HCT116 (cell line): ENCODE measurements around the gene ENTPD5.

Experiments used
- ATF3 ChIP-seq: IDR thresholded peaks from 2 replicates; pipeline ENCODE4 v1.6.1; 2012
- CBX3 ChIP-seq: IDR thresholded peaks from 2 replicates; pipeline ENCODE4 v1.6.1; 2012; ENCODE audit warnings: low read depth
- CTCF ChIP-seq, 3 experiments: fragments of 200-600 bp in 1 of 3; sonication (generic) in 1 of 3; IDR thresholded peaks in 2 of 3; conservative IDR thresholded peaks in 1 of 3; 2 replicates each; pipeline ENCODE4 v1.5.1; 2012 to 2017; ENCODE audit warnings: low read depth in 2 of 3, low read length in 2 of 3, antibody characterized with exemption in 1 of 3, borderline replicate concordance in 1 of 3, control low read depth in 1 of 3, mild to moderate bottlenecking in 1 of 3, mixed read lengths in 1 of 3, mixed run types in 1 of 3, moderate library complexity in 1 of 3; ENCODE audit not compliant: insufficient read depth in 1 of 3
- EGR1 ChIP-seq: IDR thresholded peaks from 2 replicates; pipeline ENCODE4 v1.6.1; 2012; ENCODE audit warnings: low read depth
- EZH2phosphoT487 ChIP-seq: fragments of 200-600 bp; IDR thresholded peaks from 2 replicates; pipeline ENCODE4 v1.6.1; 2018; ENCODE audit warnings: antibody characterized with exemption, borderline replicate concordance
- JUND ChIP-seq: IDR thresholded peaks from 2 replicates; pipeline ENCODE4 v1.6.1; 2012
- POLR2A ChIP-seq: IDR thresholded peaks from 2 replicates; pipeline ENCODE4 v1.7.0; 2011; ENCODE audit warnings: borderline replicate concordance; ENCODE audit not compliant: insufficient read depth, insufficient read length; ENCODE audit errors: extremely low read depth
- POLR2AphosphoS5 ChIP-seq: IDR thresholded peaks from 2 replicates; pipeline ENCODE4 v1.6.1; 2011; ENCODE audit warnings: mild to moderate bottlenecking, low read depth, low read length, moderate library complexity
- SP1 ChIP-seq: IDR thresholded peaks from 2 replicates; pipeline ENCODE4 v1.6.1; 2012; ENCODE audit warnings: low read depth
- SRF ChIP-seq: IDR thresholded peaks from 2 replicates; pipeline ENCODE4 v1.6.1; 2012; ENCODE audit warnings: low read depth
- YY1 ChIP-seq: IDR thresholded peaks from 2 replicates; pipeline ENCODE4 v1.6.1; 2011; ENCODE audit warnings: low read length, low read depth, moderate library complexity, mild to moderate bottlenecking; ENCODE audit not compliant: insufficient replicate concordance; ENCODE audit errors: extremely low read depth
- TF ChIP-seq, protein P1 (sequence below): IDR thresholded peaks from 2 replicates; pipeline ENCODE4 v1.6.1; 2012; ENCODE audit warnings: low read depth
- TF ChIP-seq, protein P2 (sequence below): IDR thresholded peaks from 2 replicates; pipeline ENCODE4 v1.6.1; 2011; ENCODE audit warnings: mild to moderate bottlenecking, low read length, moderate library complexity; ENCODE audit not compliant: insufficient replicate concordance; ENCODE audit errors: extremely low read depth
- TF ChIP-seq, protein P3 (sequence below): IDR thresholded peaks from 2 replicates; pipeline ENCODE4 v1.6.1; 2012

- TF ChIP-seq CTCF (IDR thresholded peaks at IDR 0.05 in 2 of 3, conservative IDR thresholded peaks at IDR 0.05 in 1 of 3; ENCODE audit: borderline replicate concordance in 1 of 3, insufficient read depth in 1 of 3, low read depth in 2 of 3, low read length in 2 of 3): no peak
- no peak for TF ChIP-seq POLR2A
- TF ChIP-seq, protein P1, sequence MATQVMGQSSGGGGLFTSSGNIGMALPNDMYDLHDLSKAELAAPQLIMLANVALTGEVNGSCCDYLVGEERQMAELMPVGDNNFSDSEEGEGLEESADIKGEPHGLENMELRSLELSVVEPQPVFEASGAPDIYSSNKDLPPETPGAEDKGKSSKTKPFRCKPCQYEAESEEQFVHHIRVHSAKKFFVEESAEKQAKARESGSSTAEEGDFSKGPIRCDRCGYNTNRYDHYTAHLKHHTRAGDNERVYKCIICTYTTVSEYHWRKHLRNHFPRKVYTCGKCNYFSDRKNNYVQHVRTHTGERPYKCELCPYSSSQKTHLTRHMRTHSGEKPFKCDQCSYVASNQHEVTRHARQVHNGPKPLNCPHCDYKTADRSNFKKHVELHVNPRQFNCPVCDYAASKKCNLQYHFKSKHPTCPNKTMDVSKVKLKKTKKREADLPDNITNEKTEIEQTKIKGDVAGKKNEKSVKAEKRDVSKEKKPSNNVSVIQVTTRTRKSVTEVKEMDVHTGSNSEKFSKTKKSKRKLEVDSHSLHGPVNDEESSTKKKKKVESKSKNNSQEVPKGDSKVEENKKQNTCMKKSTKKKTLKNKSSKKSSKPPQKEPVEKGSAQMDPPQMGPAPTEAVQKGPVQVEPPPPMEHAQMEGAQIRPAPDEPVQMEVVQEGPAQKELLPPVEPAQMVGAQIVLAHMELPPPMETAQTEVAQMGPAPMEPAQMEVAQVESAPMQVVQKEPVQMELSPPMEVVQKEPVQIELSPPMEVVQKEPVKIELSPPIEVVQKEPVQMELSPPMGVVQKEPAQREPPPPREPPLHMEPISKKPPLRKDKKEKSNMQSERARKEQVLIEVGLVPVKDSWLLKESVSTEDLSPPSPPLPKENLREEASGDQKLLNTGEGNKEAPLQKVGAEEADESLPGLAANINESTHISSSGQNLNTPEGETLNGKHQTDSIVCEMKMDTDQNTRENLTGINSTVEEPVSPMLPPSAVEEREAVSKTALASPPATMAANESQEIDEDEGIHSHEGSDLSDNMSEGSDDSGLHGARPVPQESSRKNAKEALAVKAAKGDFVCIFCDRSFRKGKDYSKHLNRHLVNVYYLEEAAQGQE: no peak
- no peak for TF ChIP-seq SRF
- TF ChIP-seq CBX3: no peak
- TF ChIP-seq, protein P2, sequence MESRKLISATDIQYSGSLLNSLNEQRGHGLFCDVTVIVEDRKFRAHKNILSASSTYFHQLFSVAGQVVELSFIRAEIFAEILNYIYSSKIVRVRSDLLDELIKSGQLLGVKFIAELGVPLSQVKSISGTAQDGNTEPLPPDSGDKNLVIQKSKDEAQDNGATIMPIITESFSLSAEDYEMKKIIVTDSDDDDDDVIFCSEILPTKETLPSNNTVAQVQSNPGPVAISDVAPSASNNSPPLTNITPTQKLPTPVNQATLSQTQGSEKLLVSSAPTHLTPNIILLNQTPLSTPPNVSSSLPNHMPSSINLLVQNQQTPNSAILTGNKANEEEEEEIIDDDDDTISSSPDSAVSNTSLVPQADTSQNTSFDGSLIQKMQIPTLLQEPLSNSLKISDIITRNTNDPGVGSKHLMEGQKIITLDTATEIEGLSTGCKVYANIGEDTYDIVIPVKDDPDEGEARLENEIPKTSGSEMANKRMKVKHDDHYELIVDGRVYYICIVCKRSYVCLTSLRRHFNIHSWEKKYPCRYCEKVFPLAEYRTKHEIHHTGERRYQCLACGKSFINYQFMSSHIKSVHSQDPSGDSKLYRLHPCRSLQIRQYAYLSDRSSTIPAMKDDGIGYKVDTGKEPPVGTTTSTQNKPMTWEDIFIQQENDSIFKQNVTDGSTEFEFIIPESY: no peak
- no peak for TF ChIP-seq ATF3
- no peak for TF ChIP-seq SP1
- TF ChIP-seq POLR2AphosphoS5: no peak
- no peak for TF ChIP-seq EZH2phosphoT487
- no peak for TF ChIP-seq JUND
- TF ChIP-seq, protein P3, sequence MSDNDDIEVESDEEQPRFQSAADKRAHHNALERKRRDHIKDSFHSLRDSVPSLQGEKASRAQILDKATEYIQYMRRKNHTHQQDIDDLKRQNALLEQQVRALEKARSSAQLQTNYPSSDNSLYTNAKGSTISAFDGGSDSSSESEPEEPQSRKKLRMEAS: no peak
- TF ChIP-seq EGR1: no peak
- no peak for TF ChIP-seq YY1
Observed at GRCh38 chr14:74064883-74065282, 45.8 kb upstream of the ENTPD5 start.
